MM.1S (cell line): ENCODE results near the gene ABCB4.

Experiments used
- CTCF ChIP-seq: fragments of 300-600 bp; sonication (generic); IDR thresholded peaks from 2 replicates; pipeline ENCODE4 v1.5.1; 2016; ENCODE audit warnings: antibody characterized with exemption, low read length, mixed read lengths
- EZH2 ChIP-seq: fragments of 300-600 bp; sonication (generic); optimal IDR thresholded peaks from 2 replicates; pipeline ENCODE3; 2017; ENCODE audit warnings: low read depth, mild to moderate bottlenecking, antibody characterized with exemption, low read length, mixed read lengths
- EZH2phosphoT487 ChIP-seq: fragments of 300-600 bp; sonication (generic); IDR thresholded peaks from 2 replicates; pipeline ENCODE4 v1.6.1; 2018; ENCODE audit warnings: antibody characterized with exemption, low read length

GRCh38 chr7:87435546-87435945, 39.9 kb downstream of the ABCB4 start:
- TF ChIP-seq CTCF: no peak
- no peak for TF ChIP-seq EZH2
- no peak for TF ChIP-seq EZH2phosphoT487
